Measurements from ENCODE around the gene SRI. TPM values are rescaled to one million over a fixed set of nuclear protein-coding genes. Genes with fewer than 3 reads are reported as not detected.

SRI gene
- total RNA-seq, 1 donor from 2014 or later = 136 TPM

DNA sequence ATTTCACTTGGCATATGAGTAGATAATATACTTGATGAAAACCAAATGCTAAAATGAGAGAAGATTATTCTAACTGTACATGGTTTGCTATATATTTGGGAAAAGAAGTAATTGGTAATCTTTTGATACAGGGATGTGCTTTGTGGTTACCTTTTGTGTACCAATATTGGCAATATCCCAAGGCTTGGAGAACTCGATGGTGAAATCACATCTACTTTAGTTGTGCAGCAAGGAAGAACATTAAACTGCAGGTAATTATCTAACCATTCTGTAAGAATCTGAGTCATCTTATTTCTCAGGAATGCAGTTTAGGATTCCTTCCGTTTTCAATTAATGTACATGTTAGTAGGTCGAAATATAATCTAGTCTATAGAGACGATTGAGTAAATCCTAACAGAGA is 64.1 kb downstream of the SRI start:
- Histone ChIP-seq H3K4me3 (no peak overlapping the region), H2AFZ (replicated peaks) (no peak overlapping the region), H3K4me2 (no peak overlapping the region), H3K27me3 (no peaks in the 10 kb centered on the region), H4K20me1 (ENCODE audit: low read depth) (no peaks in the 10 kb centered on the region), H3K9me3 (ENCODE audit: low read depth) (no peaks in the 10 kb centered on the region), H3F3A (ENCODE audit: low read depth) (no peaks in the 10 kb centered on the region), H3K36me3 (no peaks in the 10 kb centered on the region), H3K4me1 (no peaks in the 10 kb centered on the region), H3K79me2 (ENCODE audit: low read depth) (no peaks in the 10 kb centered on the region), H3K9ac (no peak overlapping the region), H3K27ac (no peak overlapping the region)
- Mint-ChIP-seq H3K4me3 (no peak overlapping the region), H3K27me3 (ENCODE audit: insufficient read depth, low read depth) (no peaks in the 10 kb centered on the region), H3K27ac (no peak overlapping the region), H3K36me3 (peaks cover 14% of the 10 kb centered on the region), H3K4me1 (peaks cover 9% of the 10 kb centered on the region), H3K9me3 (peaks cover 22% of the 10 kb centered on the region)
- TF ChIP-seq EZH2 (IDR thresholded peaks at IDR 0.05) (no peak), EZH2phosphoT487 (IDR thresholded peaks at IDR 0.05) (no peak)
- TF ChIP-seq, protein P1, sequence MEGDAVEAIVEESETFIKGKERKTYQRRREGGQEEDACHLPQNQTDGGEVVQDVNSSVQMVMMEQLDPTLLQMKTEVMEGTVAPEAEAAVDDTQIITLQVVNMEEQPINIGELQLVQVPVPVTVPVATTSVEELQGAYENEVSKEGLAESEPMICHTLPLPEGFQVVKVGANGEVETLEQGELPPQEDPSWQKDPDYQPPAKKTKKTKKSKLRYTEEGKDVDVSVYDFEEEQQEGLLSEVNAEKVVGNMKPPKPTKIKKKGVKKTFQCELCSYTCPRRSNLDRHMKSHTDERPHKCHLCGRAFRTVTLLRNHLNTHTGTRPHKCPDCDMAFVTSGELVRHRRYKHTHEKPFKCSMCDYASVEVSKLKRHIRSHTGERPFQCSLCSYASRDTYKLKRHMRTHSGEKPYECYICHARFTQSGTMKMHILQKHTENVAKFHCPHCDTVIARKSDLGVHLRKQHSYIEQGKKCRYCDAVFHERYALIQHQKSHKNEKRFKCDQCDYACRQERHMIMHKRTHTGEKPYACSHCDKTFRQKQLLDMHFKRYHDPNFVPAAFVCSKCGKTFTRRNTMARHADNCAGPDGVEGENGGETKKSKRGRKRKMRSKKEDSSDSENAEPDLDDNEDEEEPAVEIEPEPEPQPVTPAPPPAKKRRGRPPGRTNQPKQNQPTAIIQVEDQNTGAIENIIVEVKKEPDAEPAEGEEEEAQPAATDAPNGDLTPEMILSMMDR (IDR thresholded peaks at IDR 0.05) = no peak
- DNase-seq (ENCODE audit: low spot score) = no peak

Other genes starting within 250 kb of the SRI start
- not detected in 2 replicates for gene STEAP4, start 86.9 kb upstream of the SRI start, total RNA-seq (ENCODE audit: low replicate concordance)